Endothelial cell of umbilical vein (primary cell): ENCODE measurements around the gene MTTP. TPM values are rescaled to one million over a fixed set of nuclear protein-coding genes. Genes with fewer than 3 reads are reported as not detected.

Experiments used
- BruUV-seq: library from RNA; stranded (reverse); fragments of 400-500 nt; replicated peaks from 2 replicates; lab custom pipeline; 2021; lab: Mats Ljungman, UMichigan
- CTCF ChIA-PET: fragments of 300-600, 350-600 bp; sonication (Branson Sonifier 250); formaldehyde crosslinking; loops from one replicate; lab custom pipeline; 2021; ENCODE audit warnings: antibody characterized with exemption, inconsistent platforms; lab: Charles Lee
- POLR2A ChIA-PET: fragments of 300-600, 350-600 bp; sonication (Branson Sonifier 250); formaldehyde crosslinking; loops from one replicate; lab custom pipeline; 2021; ENCODE audit warnings: antibody characterized with exemption, inconsistent platforms; lab: Charles Lee
- DNase-seq: peaks from one replicate; pipeline ENCODE4 v3.0.0-alpha.2; 2011; ENCODE audit warnings: low read depth, low spot score
- FAIRE-seq: peaks from 2 replicates; lab custom pipeline; 2011; peaks lifted over from hg19 to GRCh38; lab: Jason Lieb, UNC
- H2AFZ ChIP-seq: 2 replicates; pipeline ENCODE4 v1.6.0; 2012; ENCODE audit warnings: low read depth, low read length, control low read depth, inconsistent platforms
- H3K27ac ChIP-seq: 2 replicates; pipeline ENCODE4 v1.5.1; 2011; ENCODE audit warnings: low read depth, mild to moderate bottlenecking, control low read depth, low read length, moderate library complexity; ENCODE audit not compliant: insufficient read depth
- H3K27me3 ChIP-seq, 2 experiments: 2 replicates each; pipeline versions ENCODE4 v1.6.0 to v1.6.1; 2011; ENCODE audit warnings: low read length in 2 of 2, mixed read lengths in 1 of 2; ENCODE audit not compliant: control insufficient read depth in 2 of 2, insufficient read depth in 2 of 2
- H3K36me3 ChIP-seq, 2 experiments: 2 replicates in 1 of 2; 3 replicates in 1 of 2; pipeline ENCODE4 v1.5.1; 2011; ENCODE audit warnings: low read length in 2 of 2, mild to moderate bottlenecking in 1 of 2, moderate library complexity in 1 of 2; ENCODE audit not compliant: control insufficient read depth in 2 of 2, insufficient read depth in 2 of 2; ENCODE audit errors: extremely low read depth in 1 of 2
- H3K4me1 ChIP-seq: 3 replicates; pipeline ENCODE4 v1.5.1; 2011; ENCODE audit warnings: mild to moderate bottlenecking, low read length; ENCODE audit not compliant: control insufficient read depth, insufficient read depth; ENCODE audit errors: extremely low read depth
- H3K4me2 ChIP-seq: 2 replicates; pipeline ENCODE4 v1.6.1; 2011; ENCODE audit warnings: low read length, control low read depth, mixed read lengths; ENCODE audit not compliant: insufficient read depth
- H3K4me3 ChIP-seq, 3 experiments: fragments of 200-600 bp in 1 of 3; sonication (generic), shearing (Covaris generic) in 1 of 3; replicated peaks in 1 of 3; 2 replicates each; pipeline ENCODE4 v1.5.1; 2011 to 2016; ENCODE audit warnings: control low read depth in 3 of 3, low read length in 3 of 3, mild to moderate bottlenecking in 2 of 3, inconsistent platforms in 1 of 3, low read depth in 1 of 3, moderate library complexity in 1 of 3; ENCODE audit not compliant: insufficient read depth in 1 of 3
- H3K79me2 ChIP-seq: 2 replicates; pipeline ENCODE4 v1.6.0; 2012; ENCODE audit warnings: low read length, inconsistent platforms; ENCODE audit not compliant: control insufficient read depth, insufficient read depth
- H3K9ac ChIP-seq: replicated peaks from 2 replicates; pipeline ENCODE3; 2011; ENCODE audit warnings: low read length, control low read depth; ENCODE audit not compliant: insufficient read depth; ENCODE audit errors: extremely low read depth
- H3K9me1 ChIP-seq: replicated peaks from 3 replicates; pipeline ENCODE4 v1.6.0; 2011; ENCODE audit warnings: mild to moderate bottlenecking, low read length; ENCODE audit not compliant: control insufficient read depth, insufficient read depth; ENCODE audit errors: extremely low read depth
- H3K9me3 ChIP-seq: replicated peaks from 2 replicates; pipeline ENCODE4 v1.5.1; 2012; ENCODE audit warnings: low read length, inconsistent platforms; ENCODE audit not compliant: control insufficient read depth, insufficient read depth
- H4K20me1 ChIP-seq: replicated peaks from 2 replicates; pipeline ENCODE3; 2011; ENCODE audit warnings: mild to moderate bottlenecking, low read length; ENCODE audit not compliant: control insufficient read depth, insufficient read depth; ENCODE audit errors: extremely low read depth
- EZH2 ChIP-seq: IDR thresholded peaks from 2 replicates; pipeline ENCODE4 v1.6.1; 2012; ENCODE audit warnings: borderline replicate concordance, low read depth, mild to moderate bottlenecking, moderate library complexity, low read length, inconsistent platforms; ENCODE audit not compliant: severe bottlenecking
- FOS ChIP-seq: IDR thresholded peaks from 2 replicates; pipeline ENCODE4 v1.6.1; 2011; ENCODE audit warnings: mild to moderate bottlenecking, low read length, moderate library complexity, borderline replicate concordance; ENCODE audit not compliant: insufficient read depth
- GATA2 ChIP-seq: IDR thresholded peaks from 2 replicates; pipeline ENCODE4 v1.7.0; 2011; ENCODE audit warnings: low read depth, mild to moderate bottlenecking, moderate library complexity, mixed read lengths, low read length; ENCODE audit not compliant: insufficient read length, insufficient read depth
- JUN ChIP-seq: IDR thresholded peaks from 2 replicates; pipeline ENCODE4 v1.6.1; 2011; ENCODE audit warnings: borderline replicate concordance, low read depth; ENCODE audit not compliant: insufficient read length, insufficient read depth
- MYC ChIP-seq: IDR thresholded peaks from one replicate; pipeline ENCODE4 v1.6.1; 2011; ENCODE audit warnings: mild to moderate bottlenecking, low read depth, low read length
- POLR2A ChIP-seq: IDR thresholded peaks from 2 replicates; pipeline ENCODE4 v1.6.1; 2012; ENCODE audit warnings: low read depth, mild to moderate bottlenecking, control low read depth, low read length
- POLR2AphosphoS5 ChIP-seq: IDR thresholded peaks from 2 replicates; pipeline ENCODE4 v1.6.1; 2012; ENCODE audit warnings: low read depth, mild to moderate bottlenecking, control low read depth, low read length, moderate library complexity; ENCODE audit not compliant: insufficient read depth
- dilution Hi-C: fragments of 300-500 bp; cut with MboI; formaldehyde crosslinking; loops from one replicate; pipeline ENCODE4 v1.15.0; 2019; ENCODE audit warnings: low sequenced_read_pairs; ENCODE audit not compliant: extremely low pct_ligation_motif_present
- intact Hi-C: fragments of 100-400 bp; cut with micrococcal nuclease; formaldehyde crosslinking; loops from one replicate; pipeline ENCODE4 v1.10.0; 2022
- polyA plus RNA-seq, 4 experiments: library from polyadenylated mRNA; depleted of rRNA in 3 of 4; stranded (reverse) in 3 of 4; unstranded in 1 of 4; fragments of >200 nt; gene quantifications; 2 replicates each; pipeline versions ENCODE4 v1.2.1 to v1.2.3, GENCODE V29; 2011 to 2012; ENCODE audit warnings: missing spikeins in 1 of 4
- total RNA-seq: library from RNA; stranded (reverse); gene quantifications from 2 replicates; pipeline ENCODE4 v1.2.3, GENCODE V29; 2021
- TF ChIP-seq, protein P1 (sequence below): IDR thresholded peaks from 2 replicates; pipeline ENCODE4 v1.6.1; 2011; ENCODE audit not compliant: insufficient read depth, insufficient read length
- TF ChIP-seq, protein P2 (sequence below), 2 donors: IDR thresholded peaks; 1 replicate in 1 of 2; 2 replicates in 1 of 2; pipeline ENCODE4 v1.5.1; 2011; ENCODE audit warnings: low read length in 2 of 2, mild to moderate bottlenecking in 2 of 2, moderate library complexity in 2 of 2, control low read depth in 1 of 2, inconsistent platforms in 1 of 2, low read depth in 1 of 2; ENCODE audit not compliant: insufficient read depth in 1 of 2; ENCODE audit errors: extremely low read depth in 1 of 2

The MTTP gene
- total and polyA plus RNA-seq, 2 donors (not counting 3 experiments of a cell fraction or from before 2014, with no cell fraction given), result not detected

DNA sequence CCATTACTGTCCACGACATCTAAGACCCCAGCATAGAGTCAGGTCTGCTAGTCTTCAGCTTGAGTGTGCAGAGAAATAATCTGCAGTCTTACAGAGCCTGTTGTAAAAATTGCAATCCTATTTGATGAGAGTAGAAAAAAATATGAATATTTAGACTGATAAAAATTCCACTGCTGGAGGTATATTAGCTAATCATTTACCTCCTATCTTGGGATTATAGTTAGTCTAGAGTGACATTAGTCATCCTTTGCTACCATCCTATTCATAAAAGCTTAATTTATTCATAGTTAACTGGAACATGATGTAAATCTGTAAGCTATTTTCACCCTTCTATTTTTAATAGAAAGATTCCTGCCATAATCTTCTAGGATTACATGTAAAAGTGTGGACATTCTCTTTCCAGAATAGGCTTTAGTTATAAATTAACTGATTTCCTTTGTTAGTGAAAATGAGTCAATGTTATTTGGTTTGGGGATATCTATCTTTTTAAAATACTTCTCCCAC, 56.3 kb downstream of the MTTP start:
- no peak for TF ChIP-seq FOS
- no peak for TF ChIP-seq GATA2
- TF ChIP-seq JUN, result no peak
- TF ChIP-seq POLR2A, result no peak
- TF ChIP-seq, protein P1, sequence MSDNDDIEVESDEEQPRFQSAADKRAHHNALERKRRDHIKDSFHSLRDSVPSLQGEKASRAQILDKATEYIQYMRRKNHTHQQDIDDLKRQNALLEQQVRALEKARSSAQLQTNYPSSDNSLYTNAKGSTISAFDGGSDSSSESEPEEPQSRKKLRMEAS, result no peak
- no peak for TF ChIP-seq POLR2AphosphoS5
- no peak for TF ChIP-seq EZH2
- no peak for TF ChIP-seq MYC
- TF ChIP-seq, protein P2, sequence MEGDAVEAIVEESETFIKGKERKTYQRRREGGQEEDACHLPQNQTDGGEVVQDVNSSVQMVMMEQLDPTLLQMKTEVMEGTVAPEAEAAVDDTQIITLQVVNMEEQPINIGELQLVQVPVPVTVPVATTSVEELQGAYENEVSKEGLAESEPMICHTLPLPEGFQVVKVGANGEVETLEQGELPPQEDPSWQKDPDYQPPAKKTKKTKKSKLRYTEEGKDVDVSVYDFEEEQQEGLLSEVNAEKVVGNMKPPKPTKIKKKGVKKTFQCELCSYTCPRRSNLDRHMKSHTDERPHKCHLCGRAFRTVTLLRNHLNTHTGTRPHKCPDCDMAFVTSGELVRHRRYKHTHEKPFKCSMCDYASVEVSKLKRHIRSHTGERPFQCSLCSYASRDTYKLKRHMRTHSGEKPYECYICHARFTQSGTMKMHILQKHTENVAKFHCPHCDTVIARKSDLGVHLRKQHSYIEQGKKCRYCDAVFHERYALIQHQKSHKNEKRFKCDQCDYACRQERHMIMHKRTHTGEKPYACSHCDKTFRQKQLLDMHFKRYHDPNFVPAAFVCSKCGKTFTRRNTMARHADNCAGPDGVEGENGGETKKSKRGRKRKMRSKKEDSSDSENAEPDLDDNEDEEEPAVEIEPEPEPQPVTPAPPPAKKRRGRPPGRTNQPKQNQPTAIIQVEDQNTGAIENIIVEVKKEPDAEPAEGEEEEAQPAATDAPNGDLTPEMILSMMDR (IDR thresholded peaks at IDR 0.05; ENCODE audit: extremely low read depth in 1 of 2, insufficient read depth in 1 of 2, low read depth in 1 of 2, low read length in 2 of 2), result no peak
- Histone ChIP-seq H3K9me3 (no peaks in the 10 kb centered on the region), H3K4me3 (no peak overlapping the region), H2AFZ (no peak overlapping the region), H3K27ac (no peak overlapping the region), H3K4me1 (no peaks in the 10 kb centered on the region), H3K79me2 (no peaks in the 10 kb centered on the region), H3K27me3 (no peaks in the 10 kb centered on the region), H3K9me1 (no peaks in the 10 kb centered on the region), H4K20me1 (no peaks in the 10 kb centered on the region), H3K9ac (no peak overlapping the region), H3K36me3 (no peaks in the 10 kb centered on the region), H3K4me2 (no peak overlapping the region)
- DNase-seq (no peak), FAIRE-seq (no peak)
- no TSS peak for BruUV-seq
- CTCF ChIA-PET, result interaction anchor here (0.9 kb wide), 1 partner anchor 11 kb away, joined by 3 read pairs; no protein-coding TSS in a partner anchor
- dilution Hi-C loops, result no loop called here
- intact Hi-C loops, result no loop called here
- POLR2A ChIA-PET, result no interaction called here
